Measurements from ENCODE around the gene ELMOD2.
A peak's percentile ranks its signal among the peaks of the same experiment; 100 is the strongest.
"Not testable (repeated sequence)": the region's sequence is repeated elsewhere in the genome, so short reads cannot be mapped to it uniquely, and the experiment has no call there.

The ELMOD2 gene, protein sequence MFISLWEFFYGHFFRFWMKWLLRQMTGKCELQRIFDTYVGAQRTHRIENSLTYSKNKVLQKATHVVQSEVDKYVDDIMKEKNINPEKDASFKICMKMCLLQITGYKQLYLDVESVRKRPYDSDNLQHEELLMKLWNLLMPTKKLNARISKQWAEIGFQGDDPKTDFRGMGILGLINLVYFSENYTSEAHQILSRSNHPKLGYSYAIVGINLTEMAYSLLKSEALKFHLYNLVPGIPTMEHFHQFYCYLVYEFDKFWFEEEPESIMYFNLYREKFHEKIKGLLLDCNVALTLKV

GRCh38 chr4:140523857-140524742 lies at the start of gene ELMOD2:
TSS of gene ELMOD2 (plus strand) at chr4:140524168. CDS start at chr4:140525429, 1,261 bp downstream.
- DNase-seq = peak; percentile 96

- DNase-seq = no peak
Measured at GRCh38 chr4:140483445-140483844, 40.5 kb upstream of the ELMOD2 start.

DNA sequence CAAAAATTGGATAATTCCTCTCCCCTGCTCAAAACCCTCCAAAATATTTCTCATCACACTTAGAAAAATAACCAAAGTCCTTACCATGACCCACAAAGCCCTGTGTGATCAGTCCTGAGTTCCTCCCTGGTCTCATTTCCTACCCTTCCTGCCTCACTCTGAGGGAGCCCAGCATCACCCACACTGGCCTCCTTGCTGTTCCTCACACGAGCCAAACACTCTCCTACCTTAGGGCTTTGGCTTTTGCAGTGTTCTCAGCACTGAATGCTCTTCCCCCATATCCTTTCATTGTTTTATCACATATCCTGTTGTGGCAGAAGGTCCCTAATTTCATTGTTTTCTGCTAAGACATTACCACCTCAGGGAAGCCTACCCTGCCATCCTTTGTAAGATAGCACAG lies 38.0 kb upstream of the ELMOD2 start:
- no peak for DNase-seq

GRCh38 chr4:140497405-140497746 lies 26.6 kb upstream of the ELMOD2 start:
- DNase-seq = no peak

DNA sequence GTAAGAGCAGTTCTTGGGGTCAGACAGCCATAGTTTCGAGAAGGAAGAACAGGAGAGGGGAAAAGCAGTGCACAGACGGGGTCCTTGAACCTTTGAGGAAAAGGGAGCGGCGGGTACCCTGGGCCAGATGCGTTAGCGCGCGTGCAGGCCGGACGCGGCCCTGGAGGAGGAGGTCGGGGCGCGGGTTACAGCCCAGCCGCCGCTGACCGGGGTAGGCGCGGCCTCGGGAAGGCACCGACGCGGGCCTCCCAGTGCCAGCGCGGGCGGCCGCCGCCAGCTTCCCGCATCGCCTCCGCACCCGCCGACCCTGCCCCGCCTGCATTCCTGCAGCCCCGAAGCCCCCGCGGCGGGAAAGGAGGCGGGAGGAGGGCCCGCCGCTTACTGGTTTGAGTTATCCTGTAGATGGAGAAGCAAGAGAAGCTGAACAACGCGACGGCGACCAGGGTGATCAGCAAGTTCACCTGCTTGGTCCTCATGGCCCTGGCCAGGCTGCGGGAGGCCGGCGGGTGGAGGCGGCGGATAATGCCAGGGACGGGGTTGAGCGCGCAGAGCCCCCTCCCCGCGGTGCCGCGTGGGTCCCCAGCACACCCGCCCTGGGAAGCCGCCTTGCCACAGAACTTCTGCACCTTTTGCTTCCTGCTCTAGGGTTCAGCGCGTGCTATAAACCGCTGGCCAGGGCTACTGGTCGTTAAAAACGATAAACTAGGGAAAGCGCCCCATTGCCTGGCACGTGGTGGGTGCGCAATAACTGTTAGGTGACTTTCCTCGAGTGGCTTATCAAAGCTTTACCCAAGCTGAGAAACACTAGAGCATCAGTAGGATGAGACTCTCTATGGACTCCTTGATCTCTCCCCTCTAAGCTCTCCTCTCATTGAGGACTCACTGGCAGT lies 26.0 kb upstream of the ELMOD2 start, which contains the start of gene MGAT4D:
MGAT4D (minus strand) TSS at position 547 of the 890 bp plus-strand sequence; CDS start at position 476, 71 bp downstream.
- no peak for DNase-seq

- no peak for DNase-seq
Measured at GRCh38 chr4:140499391-140499790, 24.6 kb upstream of the ELMOD2 start.

DNA sequence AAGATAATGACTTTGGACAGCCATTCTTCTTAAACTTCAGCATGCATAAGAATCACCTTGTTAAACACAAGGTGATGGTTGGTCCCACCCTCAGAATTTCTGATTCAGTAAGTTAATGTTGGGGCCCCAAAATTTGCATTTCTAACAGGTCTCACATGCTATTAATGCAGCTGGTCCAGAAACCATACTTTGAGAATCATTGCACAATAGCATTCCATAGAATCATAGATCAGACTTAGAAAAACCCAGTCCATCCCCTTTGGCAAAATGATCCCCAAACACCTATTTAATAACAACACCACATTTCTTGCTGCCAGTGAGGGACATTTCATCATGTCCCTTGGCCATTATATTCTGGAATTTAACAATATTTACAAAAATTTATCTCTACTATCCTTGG lies 19.7 kb upstream of the ELMOD2 start:
- no peak for DNase-seq

- not testable (repeated sequence) for DNase-seq
Measured at GRCh38 chr4:140513765-140514164, 10.2 kb upstream of the ELMOD2 start.

DNA sequence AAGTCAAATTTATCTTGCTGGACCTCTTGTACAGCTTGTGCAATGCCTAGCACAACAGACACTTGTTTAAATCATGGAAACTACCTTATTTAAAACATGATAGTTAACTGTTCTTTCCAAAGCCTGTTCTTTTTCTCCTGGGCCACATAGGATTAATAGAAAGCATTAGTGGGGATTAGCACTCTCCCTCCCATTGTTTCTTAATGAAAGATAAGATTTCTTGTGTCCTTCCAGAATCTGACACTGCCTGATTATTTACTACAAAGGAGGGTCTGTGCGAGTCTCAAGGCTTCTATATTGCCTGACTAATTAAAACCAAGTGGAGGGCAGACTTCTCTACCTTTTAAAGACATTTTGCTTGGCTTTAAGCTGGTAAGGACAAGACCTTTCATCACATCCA lies 8.5 kb upstream of the ELMOD2 start:
- DNase-seq = no peak

DNA sequence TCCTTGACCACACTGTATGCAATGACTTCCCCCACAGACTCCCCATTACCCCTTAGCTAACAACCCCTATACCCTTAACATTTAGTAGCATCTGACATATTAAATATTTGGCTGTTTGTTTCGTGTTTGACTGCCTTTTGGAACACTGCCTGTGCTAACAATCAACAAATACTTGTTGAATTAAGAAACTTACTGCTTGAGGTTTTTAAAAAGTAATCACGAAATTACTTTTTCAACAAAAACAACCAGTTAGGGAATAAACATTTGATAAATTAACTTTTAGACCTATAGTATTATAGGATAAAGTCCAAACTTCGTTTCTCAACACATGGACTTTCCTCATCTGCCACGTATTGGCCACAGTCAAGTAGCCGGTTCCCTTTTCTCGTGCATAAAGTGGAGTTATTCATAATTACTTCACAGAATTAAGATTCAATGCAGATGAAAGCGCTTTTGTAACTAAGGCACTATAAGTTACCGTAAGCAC lies 555 bp upstream of the ELMOD2 start:
- DNase-seq = no peak

DNA sequence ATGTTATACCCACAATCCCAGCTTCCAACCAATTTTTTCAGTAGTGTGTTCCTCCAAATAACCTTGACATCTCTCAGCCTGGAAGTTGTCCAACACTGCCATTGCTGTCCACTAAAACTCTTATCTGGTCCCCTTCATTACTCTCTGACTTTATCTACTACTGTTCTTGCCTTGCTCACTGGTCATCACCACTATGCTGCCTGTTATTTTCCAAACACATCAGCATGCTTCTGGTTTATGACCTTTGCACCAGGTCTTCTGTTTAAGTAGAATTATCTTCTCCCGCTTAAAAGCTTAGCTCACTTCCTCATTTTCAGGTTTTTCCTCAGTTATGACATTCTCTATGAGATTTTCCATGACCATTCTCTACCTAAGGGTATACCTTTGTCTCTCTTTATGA lies 5.5 kb downstream of the ELMOD2 start:
- no peak for DNase-seq

DNA sequence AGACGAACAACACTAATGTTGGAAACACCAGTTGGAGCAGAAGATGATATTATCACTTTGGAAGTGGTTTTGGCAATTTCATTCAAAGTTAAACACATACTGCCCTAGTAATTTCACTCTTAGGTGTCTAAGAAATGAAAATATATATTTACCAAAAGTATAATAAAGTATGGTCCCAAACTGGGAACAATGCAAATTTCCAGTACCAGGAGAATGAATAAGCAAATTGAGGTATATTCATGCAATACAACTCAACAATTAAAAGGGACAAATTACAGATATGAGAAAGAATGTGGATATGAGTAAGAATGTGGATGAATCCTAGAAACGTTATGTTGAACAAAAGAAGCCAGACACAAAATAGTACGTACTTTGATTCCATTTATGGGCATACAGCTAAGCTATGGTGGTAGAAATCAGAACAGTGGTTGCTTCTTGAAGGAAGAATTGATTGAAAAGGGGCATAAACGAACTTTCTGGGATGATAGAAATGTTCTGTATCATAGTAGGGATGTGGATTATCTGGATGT lies 10.0 kb downstream of the ELMOD2 start:
- no peak for DNase-seq

GRCh38 chr4:140556372-140557085 lies 32.6 kb downstream of the ELMOD2 start:
- no peak for DNase-seq

- DNase-seq = no peak
Measured at GRCh38 chr4:140557831-140558435, 34.0 kb downstream of the ELMOD2 start.

GRCh38 chr4:140559696-140560095 lies 35.7 kb downstream of the ELMOD2 start:
- no peak for DNase-seq

DNA sequence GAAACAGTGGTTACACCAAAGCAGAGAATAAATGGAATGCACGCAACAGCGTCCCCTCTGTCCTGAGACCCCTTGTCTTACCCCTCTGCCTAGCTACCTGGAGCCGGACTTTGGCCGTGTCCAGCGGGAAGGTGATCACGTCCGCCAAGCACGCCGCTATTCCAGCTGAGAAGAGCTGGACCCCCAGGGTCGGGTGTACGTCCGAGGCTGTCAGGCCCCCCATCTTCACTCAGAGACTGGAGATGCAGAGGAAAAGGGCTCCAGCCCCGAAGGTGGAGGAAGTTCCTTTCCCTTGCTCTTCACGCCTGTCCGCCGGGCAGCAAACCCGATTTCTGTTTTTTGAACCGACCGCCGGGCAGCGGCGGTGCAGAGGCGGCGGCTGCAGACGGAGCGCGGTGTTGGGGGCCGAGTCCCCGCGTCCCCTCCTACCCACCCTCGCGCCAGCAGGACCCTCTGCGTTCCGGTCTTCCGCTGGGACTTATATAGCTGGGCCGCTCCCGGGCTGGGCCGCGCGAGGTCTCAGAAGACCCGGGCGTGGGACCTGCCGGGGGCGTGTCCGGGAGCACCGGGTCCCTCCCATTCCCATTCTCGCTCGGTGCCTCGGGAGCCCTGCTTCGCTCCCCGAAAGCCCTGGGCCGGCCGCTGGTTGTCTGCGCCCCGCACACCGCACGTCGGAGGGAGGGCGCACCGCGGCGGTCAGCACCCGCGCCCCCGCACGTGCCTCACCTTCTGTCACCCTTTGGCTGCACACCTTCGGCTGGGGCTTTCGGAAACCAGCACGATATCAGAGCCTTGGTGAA lies 44.7 kb downstream of the ELMOD2 start, which contains the start of gene UCP1:
UCP1 (minus strand) TSS at position 455 of the 800 bp plus-strand sequence; CDS start at position 223, 232 bp downstream.
- DNase-seq = peak; percentile 52

DNA sequence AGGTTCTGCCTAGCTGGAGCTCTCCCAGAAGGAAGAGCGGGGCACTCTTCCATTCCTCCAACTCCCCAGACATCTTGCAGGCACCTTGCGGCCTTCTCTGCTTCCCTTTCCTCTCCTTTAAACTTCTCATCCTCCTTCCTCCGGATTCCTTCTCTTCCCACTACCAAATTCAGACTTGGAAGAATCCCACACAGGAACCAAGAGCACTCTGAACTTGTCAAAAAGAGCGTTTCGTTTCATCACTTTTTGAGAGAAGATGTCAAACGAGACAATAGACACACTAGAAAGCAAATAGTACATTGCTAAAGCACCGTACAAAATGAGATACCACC lies 45.3 kb downstream of the ELMOD2 start:
- DNase-seq = no peak

DNA sequence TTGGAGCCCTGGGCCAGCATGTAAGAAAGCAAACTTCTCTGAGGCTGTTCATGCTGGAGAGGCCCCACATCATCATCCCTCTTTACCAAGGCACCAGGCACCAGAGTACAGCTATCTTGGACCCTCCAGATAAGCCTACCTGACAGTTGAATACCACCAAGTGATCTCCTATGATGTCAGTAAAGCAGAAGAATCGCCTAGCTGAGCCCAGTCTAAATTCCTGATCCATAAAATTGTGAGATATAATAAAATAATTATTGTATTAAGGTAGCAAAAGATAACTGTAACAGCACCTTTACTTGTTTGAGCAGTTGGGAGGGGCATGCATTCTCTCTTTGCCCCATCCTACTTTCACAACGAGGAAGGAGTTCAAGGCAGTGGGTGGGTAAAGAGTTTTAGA lies 47.7 kb downstream of the ELMOD2 start:
- no peak for DNase-seq

DNA sequence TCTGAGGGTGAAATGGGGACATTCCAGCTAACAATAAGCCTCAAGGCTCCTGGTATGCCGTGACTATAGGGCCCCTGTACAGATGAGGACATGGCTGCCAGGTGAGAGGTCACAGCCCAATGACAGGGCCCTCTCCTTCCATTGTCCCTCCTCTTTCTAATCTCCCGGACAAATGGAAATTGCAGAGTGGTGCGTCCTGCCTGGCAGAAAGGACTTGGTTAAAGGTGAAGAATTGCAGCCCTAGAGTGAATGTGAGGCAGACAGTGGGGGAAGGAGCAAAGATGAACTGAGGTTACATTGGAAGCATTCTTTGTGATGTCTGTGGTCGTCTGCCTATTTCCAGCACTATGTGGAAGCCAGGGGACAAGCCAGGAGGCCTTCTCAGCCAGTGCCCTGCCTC lies 51.5 kb downstream of the ELMOD2 start:
- DNase-seq = no peak

- no peak for DNase-seq
Measured at GRCh38 chr4:140579278-140579677, 55.3 kb downstream of the ELMOD2 start.

GRCh38 chr4:140581078-140581477 lies 57.1 kb downstream of the ELMOD2 start:
- DNase-seq = no peak
